HEK293 (cell line): ENCODE data around the gene SEMA3A.

Source experiments
- CTCF ChIA-PET: fragments of 350-600 bp; formaldehyde crosslinking; extraction: SDS; loops from one replicate; lab custom pipeline; 2021; ENCODE audit warnings: antibody characterized with exemption; lab: Yijun Ruan, JAX
- POLR2A ChIA-PET: fragments of 300-600 bp; formaldehyde crosslinking; extraction: SDS; loops from one replicate; lab custom pipeline; 2020; ENCODE audit warnings: antibody characterized with exemption, inconsistent platforms; lab: Yijun Ruan, JAX
- H3K27ac ChIP-seq: fragments of 200-500 bp; sonication (Bioruptor generic); 2 replicates; pipeline ENCODE4 v1.5.1; 2014; ENCODE audit warnings: low read depth, low read length, control low read depth, inconsistent platforms; ENCODE audit errors: extremely low read depth
- H3K36me3 ChIP-seq, 2 experiments: fragments of 200-500 bp in 1 of 2; sonication (Bioruptor generic) in 1 of 2; 1 replicate in 1 of 2; 2 replicates in 1 of 2; pipeline ENCODE4 v1.5.1; 2014 to 2017; ENCODE audit warnings: inconsistent platforms in 2 of 2, low read length in 2 of 2; ENCODE audit not compliant: control insufficient read depth in 2 of 2, insufficient read depth in 1 of 2
- H3K4me1 ChIP-seq: fragments of 200-500 bp; sonication (Bioruptor generic); 2 replicates; pipeline ENCODE4 v1.5.1; 2014; ENCODE audit warnings: mild to moderate bottlenecking, low read length, inconsistent platforms; ENCODE audit not compliant: control insufficient read depth, insufficient read depth
- H3K4me3 ChIP-seq: 2 replicates; pipeline ENCODE4 v1.5.1; 2011; ENCODE audit warnings: low read depth, mild to moderate bottlenecking, control low read depth, low read length, moderate library complexity
- H3K9me3 ChIP-seq: fragments of 200-500 bp; sonication (Bioruptor generic); 2 replicates; pipeline ENCODE4 v1.5.1; 2014; ENCODE audit warnings: low read depth, low read length, inconsistent platforms; ENCODE audit not compliant: control insufficient read depth, insufficient read depth
- FEZF1 ChIP-seq: fragments of 450-650 bp; formaldehyde crosslinking; IDR thresholded peaks from 2 replicates; pipeline ENCODE4 v1.5.1; 2016; ENCODE audit warnings: missing biosample characterization, missing genetic modification characterization
- GFI1B ChIP-seq: fragments of 450-650 bp; formaldehyde crosslinking; IDR thresholded peaks from 2 replicates; pipeline ENCODE4 v1.5.1; 2016; ENCODE audit warnings: missing biosample characterization, missing genetic modification characterization
- PRDM1 ChIP-seq: fragments of 450-650 bp; formaldehyde crosslinking; IDR thresholded peaks from 2 replicates; pipeline ENCODE4; 2016; ENCODE audit warnings: missing biosample characterization, missing genetic modification characterization
- REPIN1 ChIP-seq: fragments of 450-650 bp; formaldehyde crosslinking; IDR thresholded peaks from 2 replicates; pipeline ENCODE4 v1.5.1; 2017; ENCODE audit warnings: missing biosample characterization, missing genetic modification characterization, low read depth
- TRIM28 ChIP-seq: IDR thresholded peaks from 2 replicates; pipeline ENCODE4 v1.6.1; 2011; ENCODE audit warnings: low read length, control low read depth, borderline replicate concordance
- ZBTB48 ChIP-seq: fragments of 450-650 bp; formaldehyde crosslinking; IDR thresholded peaks from 2 replicates; pipeline ENCODE4 v1.5.1; 2016; ENCODE audit warnings: missing biosample characterization, missing genetic modification characterization
- ZNF10 ChIP-seq: fragments of 450-650 bp; formaldehyde crosslinking; IDR thresholded peaks from 2 replicates; pipeline ENCODE4 v1.5.1; 2017; ENCODE audit warnings: missing biosample characterization, missing genetic modification characterization
- ZNF157 ChIP-seq: fragments of 450-650 bp; formaldehyde crosslinking; IDR thresholded peaks from 2 replicates; pipeline ENCODE4 v1.5.1; 2016; ENCODE audit warnings: missing biosample characterization, missing genetic modification characterization
- ZNF184 ChIP-seq: fragments of 450-650 bp; IDR thresholded peaks from 2 replicates; pipeline ENCODE4 v1.5.1; 2018; ENCODE audit warnings: missing biosample characterization, mild to moderate bottlenecking, missing genetic modification characterization
- ZNF350 ChIP-seq: fragments of 450-650 bp; formaldehyde crosslinking; IDR thresholded peaks from 2 replicates; pipeline ENCODE4 v1.5.0; 2017; ENCODE audit warnings: missing biosample characterization, mild to moderate bottlenecking, missing genetic modification characterization
- ZNF391 ChIP-seq: fragments of 450-650 bp; formaldehyde crosslinking; IDR thresholded peaks from 2 replicates; pipeline ENCODE4 v1.5.1; 2016; ENCODE audit warnings: low read depth, missing biosample characterization, missing genetic modification characterization, borderline replicate concordance
- ZNF510 ChIP-seq: fragments of 450-650 bp; formaldehyde crosslinking; IDR thresholded peaks from 2 replicates; pipeline ENCODE4 v1.5.1; 2018; ENCODE audit warnings: mild to moderate bottlenecking, missing genetic modification characterization, missing biosample characterization; ENCODE audit not compliant: insufficient replicate concordance
- ZNF514 ChIP-seq: fragments of 450-650 bp; formaldehyde crosslinking; IDR thresholded peaks from 2 replicates; pipeline ENCODE4 v1.5.1; 2016; ENCODE audit warnings: missing biosample characterization, missing genetic modification characterization
- ZNF558 ChIP-seq: fragments of 450-650 bp; formaldehyde crosslinking; IDR thresholded peaks from 2 replicates; pipeline ENCODE4 v1.5.1; 2016; ENCODE audit warnings: missing biosample characterization, missing genetic modification characterization
- ZNF571 ChIP-seq: fragments of 450-650 bp; formaldehyde crosslinking; IDR thresholded peaks from 2 replicates; pipeline ENCODE4 v1.5.0; 2017; ENCODE audit warnings: missing biosample characterization, missing genetic modification characterization
- ZNF660 ChIP-seq: fragments of 450-650 bp; IDR thresholded peaks from 2 replicates; pipeline ENCODE4 v1.5.1; 2018; ENCODE audit warnings: missing biosample characterization, mild to moderate bottlenecking, missing genetic modification characterization
- ZNF664 ChIP-seq: fragments of 450-650 bp; formaldehyde crosslinking; IDR thresholded peaks from 2 replicates; pipeline ENCODE4 v1.5.1; 2016; ENCODE audit warnings: missing biosample characterization, missing genetic modification characterization
- ZNF707 ChIP-seq: fragments of 450-650 bp; formaldehyde crosslinking; IDR thresholded peaks from 2 replicates; pipeline ENCODE4 v1.5.1; 2016; ENCODE audit warnings: missing biosample characterization, missing genetic modification characterization
- ZNF830 ChIP-seq: fragments of 450-650 bp; IDR thresholded peaks from 2 replicates; pipeline ENCODE4 v1.5.0; 2018; ENCODE audit warnings: missing biosample characterization, missing genetic modification characterization, low read depth, mild to moderate bottlenecking, moderate library complexity
- ZNF843 ChIP-seq: fragments of 450-650 bp; formaldehyde crosslinking; IDR thresholded peaks from 2 replicates; pipeline ENCODE4 v1.5.1; 2016; ENCODE audit warnings: missing biosample characterization, missing genetic modification characterization
- TF ChIP-seq, protein P1 (sequence below): fragments of 450-650 bp; formaldehyde crosslinking; IDR thresholded peaks from 2 replicates; pipeline ENCODE4 v1.5.1; 2016; ENCODE audit warnings: missing biosample characterization, missing genetic modification characterization
- TF ChIP-seq, protein P2 (sequence below): fragments of 450-650 bp; formaldehyde crosslinking; IDR thresholded peaks from 2 replicates; pipeline ENCODE4 v1.5.1; 2017; ENCODE audit warnings: missing biosample characterization, missing genetic modification characterization
- TF ChIP-seq, protein P3 (sequence below): fragments of 450-650 bp; formaldehyde crosslinking; IDR thresholded peaks from 2 replicates; pipeline ENCODE4 v1.5.1; 2016; ENCODE audit warnings: missing biosample characterization, missing genetic modification characterization, low read depth

SEMA3A gene

DNA sequence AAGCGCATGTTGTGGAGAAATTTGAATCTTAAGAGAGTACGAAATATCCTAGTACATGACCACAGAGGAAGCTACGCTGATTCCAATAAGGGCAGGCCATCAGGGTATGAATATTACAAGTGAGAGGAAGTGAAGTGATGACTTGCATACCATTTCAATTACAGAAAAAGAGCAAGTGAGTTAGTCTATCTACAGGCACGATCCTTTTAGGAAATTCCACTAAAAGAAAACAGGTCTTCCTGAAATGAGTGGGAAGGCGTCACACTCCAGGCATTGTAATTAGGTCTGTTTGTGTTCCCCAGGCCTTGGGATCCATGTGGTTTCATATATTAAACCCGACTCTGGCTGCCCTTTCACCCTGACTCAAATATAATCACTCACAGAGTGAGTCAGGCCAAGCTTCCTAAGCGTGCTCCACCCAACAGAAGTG, 152.5 kb downstream of the SEMA3A start (continued):
- TF ChIP-seq PRDM1 (tag by site-specific recombination): peak; percentile 49; the same call in 1 of the 2 replicates
- no peak for TF ChIP-seq ZNF391 (tag by site-specific recombination)
- no peak for TF ChIP-seq ZNF514
- TF ChIP-seq ZNF664 (tag by site-specific recombination): no peak
- no peak for TF ChIP-seq GFI1B (tag by site-specific recombination)
- peak; percentile 50 for TF ChIP-seq FEZF1 (tag by site-specific recombination)
- no peak for TF ChIP-seq ZBTB48 (tag by site-specific recombination)
- TF ChIP-seq ZNF10 (tag by site-specific recombination): no peak
- no peak for TF ChIP-seq ZNF830
- no peak for TF ChIP-seq ZNF707 (tag by site-specific recombination)
- TF ChIP-seq ZNF843 (tag by site-specific recombination): no peak
- no peak for TF ChIP-seq REPIN1 (tag by site-specific recombination)

DNA sequence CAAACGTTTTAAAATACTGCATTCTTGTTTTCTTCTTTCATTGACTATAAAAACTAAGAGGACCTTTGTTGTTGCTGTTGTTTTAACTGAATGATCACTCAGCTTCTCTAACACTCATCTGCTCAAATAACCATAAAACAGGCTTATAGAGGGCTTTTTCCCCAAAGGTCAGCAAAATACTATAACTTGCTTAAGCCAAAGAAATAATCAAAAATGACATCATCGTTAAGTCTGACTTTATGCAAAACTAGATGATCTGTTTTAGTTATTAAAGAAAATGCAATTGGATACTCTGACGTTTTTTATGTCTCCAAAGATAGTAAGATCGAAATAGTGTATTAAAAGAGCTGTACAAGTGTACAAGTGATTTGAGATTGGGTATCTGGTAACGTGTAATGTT, 152.9 kb downstream of the SEMA3A start:
- peaks cover 18% of the 10 kb centered on the region for H3K4me1 ChIP-seq
- H3K36me3 ChIP-seq: no peaks in the 10 kb centered on the region
- CTCF ChIA-PET: no interaction called here
- TF ChIP-seq, protein P1, sequence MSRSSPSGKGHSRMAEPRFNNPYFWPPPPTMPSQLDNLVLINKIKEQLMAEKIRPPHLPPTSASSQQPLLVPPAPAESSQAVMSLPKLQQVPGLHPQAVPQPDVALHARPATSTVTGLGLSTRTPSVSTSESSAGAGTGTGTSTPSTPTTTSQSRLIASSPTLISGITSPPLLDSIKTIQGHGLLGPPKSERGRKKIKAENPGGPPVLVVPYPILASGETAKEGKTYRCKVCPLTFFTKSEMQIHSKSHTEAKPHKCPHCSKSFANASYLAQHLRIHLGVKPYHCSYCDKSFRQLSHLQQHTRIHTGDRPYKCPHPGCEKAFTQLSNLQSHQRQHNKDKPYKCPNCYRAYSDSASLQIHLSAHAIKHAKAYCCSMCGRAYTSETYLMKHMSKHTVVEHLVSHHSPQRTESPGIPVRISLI: no peak
- TF ChIP-seq ZNF558 (tag by site-specific recombination) (no peak), ZNF350 (tag by site-specific recombination) (no peak), ZNF184 (tag by site-specific recombination) (no peak), ZNF157 (no peak), ZNF571 (tag by site-specific recombination) (no peak), ZNF510 (tag by site-specific recombination) (no peak)
- TF ChIP-seq, protein P2, sequence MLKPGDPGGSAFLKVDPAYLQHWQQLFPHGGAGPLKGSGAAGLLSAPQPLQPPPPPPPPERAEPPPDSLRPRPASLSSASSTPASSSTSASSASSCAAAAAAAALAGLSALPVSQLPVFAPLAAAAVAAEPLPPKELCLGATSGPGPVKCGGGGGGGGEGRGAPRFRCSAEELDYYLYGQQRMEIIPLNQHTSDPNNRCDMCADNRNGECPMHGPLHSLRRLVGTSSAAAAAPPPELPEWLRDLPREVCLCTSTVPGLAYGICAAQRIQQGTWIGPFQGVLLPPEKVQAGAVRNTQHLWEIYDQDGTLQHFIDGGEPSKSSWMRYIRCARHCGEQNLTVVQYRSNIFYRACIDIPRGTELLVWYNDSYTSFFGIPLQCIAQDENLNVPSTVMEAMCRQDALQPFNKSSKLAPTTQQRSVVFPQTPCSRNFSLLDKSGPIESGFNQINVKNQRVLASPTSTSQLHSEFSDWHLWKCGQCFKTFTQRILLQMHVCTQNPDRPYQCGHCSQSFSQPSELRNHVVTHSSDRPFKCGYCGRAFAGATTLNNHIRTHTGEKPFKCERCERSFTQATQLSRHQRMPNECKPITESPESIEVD: 0 out of 2 replicates have a peak, but pooled peaks have one; percentile 40
- TF ChIP-seq, protein P3, sequence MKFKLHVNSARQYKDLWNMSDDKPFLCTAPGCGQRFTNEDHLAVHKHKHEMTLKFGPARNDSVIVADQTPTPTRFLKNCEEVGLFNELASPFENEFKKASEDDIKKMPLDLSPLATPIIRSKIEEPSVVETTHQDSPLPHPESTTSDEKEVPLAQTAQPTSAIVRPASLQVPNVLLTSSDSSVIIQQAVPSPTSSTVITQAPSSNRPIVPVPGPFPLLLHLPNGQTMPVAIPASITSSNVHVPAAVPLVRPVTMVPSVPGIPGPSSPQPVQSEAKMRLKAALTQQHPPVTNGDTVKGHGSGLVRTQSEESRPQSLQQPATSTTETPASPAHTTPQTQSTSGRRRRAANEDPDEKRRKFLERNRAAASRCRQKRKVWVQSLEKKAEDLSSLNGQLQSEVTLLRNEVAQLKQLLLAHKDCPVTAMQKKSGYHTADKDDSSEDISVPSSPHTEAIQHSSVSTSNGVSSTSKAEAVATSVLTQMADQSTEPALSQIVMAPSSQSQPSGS (tag by site-specific recombination): peak; percentile 86
- H3K9me3 ChIP-seq: no peaks in the 10 kb centered on the region
- POLR2A ChIA-PET: no interaction called here
- H3K27ac ChIP-seq: no peak overlapping the region; the same call in 1 of the 2 replicates
- no peak overlapping the region for H3K4me3 ChIP-seq

DNA sequence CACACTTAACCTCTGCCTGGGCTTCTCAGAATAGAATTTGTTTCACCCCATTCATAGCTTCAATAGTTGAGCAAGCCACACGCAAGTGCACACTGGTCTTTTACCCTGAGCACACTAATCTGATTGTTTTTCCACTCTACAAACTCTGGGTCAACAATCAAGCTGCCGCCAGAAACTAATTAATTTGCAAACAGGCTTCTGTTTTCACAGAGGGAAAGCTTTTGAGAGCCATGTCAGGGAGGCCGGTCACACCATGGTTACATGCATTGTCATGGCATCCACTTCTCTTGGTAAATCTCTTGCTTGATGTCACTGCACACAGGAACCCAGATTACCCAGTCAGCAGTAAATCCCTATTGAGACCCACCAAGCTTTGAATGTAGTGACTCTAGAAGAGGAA, 154.2 kb downstream of the SEMA3A start:
- Histone ChIP-seq H3K36me3 (no peaks in the 10 kb centered on the region), H3K9me3 (no peaks in the 10 kb centered on the region), H3K27ac (no peak overlapping the region), H3K4me1 (peaks cover 18% of the 10 kb centered on the region), H3K4me3 (no peak overlapping the region)
- TF ChIP-seq ZNF660 (no peak), TRIM28 (0 out of 2 replicates have a peak, but pooled peaks have one; percentile 26)
- ChIA-PET POLR2A (no interaction called here), CTCF (no interaction called here)
